Fibroblast of skin of right quadriceps (primary cell): Measurements from ENCODE around the gene CD9.
A peak's percentile ranks its signal among the peaks of the same experiment; 100 is the strongest.
"Not testable (repeated sequence)": the region's sequence is repeated elsewhere in the genome, so short reads cannot be mapped to it uniquely, and the experiment has no call there.

Experiments used
- DNase-seq: peaks from one replicate; pipeline ENCODE4 v3.0.0-alpha.2; 2013

Gene CD9

DNA sequence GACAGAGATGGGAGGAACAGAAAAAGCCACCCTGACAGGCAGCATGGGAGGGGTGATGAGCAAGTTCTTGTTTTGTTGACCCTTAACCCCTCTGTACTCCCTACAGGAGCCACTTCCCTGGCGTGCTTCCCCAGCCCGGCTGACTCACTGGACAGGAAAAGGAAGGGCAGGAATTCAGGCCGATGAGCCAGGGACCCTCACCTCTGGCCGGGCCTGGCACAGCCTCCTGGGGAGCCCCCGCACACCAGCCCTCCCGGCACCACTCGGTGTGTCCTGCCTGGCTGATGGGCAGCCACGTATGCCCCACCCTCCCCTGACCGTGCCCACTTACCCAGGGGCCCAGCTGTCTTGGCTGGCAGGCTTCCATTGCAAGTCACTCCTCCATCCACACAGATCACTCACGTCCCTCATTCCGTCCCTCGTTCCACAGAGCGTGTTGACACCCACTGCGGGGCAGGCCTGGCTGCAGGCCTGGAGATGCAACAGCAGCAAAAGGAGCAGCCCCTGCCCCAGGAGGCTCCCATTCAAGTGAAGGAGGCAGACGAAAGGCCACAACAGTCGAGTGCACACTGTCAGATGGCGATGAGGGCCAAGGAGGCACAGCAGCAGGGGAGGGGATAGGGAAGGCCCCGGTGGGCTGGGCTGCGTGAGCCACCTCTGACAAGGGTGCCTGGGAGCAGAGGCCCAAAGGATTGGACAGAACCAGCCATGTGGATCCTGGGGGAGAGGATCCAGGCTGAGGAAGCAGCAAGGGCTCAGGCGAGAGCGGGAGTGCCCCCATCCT, 19.7 kb upstream of the CD9 start:
- DNase-seq, result peak; percentile 38

DNA sequence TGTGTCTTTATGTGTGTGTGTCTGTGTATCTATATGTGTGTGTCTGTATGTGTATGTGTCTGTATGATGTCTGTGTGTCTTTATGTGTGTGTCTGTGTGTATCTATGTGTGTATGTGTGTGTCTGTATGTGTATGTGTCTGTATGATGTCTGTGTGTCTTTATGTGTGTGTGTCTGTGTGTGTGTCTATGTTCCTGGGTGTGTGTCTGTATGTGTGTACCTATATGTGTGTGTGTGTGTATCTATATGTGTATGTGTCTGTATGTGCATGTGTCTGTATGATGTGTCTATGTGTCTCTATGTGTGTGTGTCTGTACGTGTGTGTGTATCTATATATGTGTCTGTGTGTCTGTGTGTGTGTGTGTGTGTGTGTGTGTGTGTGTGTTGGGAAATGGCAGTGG, 19.0 kb upstream of the CD9 start:
- no peak for DNase-seq

DNA sequence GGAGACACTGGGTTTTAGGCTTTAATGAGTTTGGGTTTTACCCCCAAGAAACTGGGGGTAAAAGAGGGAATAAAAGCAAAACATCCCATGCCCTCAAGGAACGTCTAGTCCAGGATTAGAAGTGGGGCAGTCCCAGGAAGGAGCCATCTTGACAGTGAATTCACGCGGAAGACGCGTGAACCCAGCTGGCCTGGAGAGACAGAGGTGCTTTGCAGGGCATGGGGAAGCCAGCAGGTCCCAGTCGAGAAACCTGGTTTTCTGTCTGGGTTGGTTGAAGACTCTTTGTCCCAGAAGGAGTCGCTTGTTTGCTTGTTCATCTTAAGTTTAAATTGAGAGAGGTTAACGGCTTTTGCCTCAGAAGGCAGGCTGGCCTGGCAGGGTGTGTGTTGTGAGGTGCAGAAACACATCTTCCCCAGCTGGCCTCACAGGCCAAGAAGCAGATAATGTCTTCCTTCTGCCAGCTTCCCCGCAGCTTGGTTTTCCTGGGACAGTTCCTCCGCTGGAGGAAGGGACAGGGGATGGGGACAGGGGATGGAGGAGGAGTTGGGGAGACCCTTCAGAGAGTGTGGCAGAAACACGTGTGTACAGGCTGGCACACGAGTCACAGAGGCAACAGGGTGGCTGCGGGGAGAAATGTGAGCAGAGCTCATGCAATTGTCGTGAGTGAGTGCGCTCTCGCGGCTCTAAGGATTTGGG, 18.5 kb upstream of the CD9 start:
- DNase-seq, result no peak

DNA sequence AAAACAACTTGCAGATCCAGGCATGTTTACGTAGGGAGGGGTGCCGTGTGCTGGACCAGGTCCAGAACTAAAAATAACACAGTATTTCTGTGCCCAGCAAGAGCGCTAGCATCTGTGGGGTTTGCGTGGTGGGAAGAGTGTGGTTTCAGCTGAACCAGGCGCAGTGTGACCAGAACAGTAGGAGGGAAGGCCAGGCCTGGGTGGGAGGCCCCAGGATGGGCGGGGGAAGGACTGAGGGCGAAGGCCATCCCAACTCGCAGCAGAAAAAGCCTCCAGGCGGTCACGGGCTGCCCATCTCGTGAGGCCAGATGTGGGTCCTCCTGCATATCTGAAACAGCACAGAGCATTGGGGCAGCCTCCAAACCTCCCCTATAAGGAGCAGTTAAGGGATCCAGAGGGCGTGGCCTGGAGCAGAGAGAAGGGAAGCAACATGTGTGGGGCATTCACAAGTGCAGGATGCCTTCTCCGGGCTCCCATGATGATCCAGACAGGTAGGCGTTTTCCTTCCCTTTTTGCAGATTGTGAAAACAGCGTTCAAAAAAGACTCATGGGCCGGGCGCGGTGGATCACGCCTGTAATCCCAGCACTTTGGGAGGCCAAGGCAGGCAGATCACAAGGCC, 17.8 kb upstream of the CD9 start:
- peak; percentile 76 for DNase-seq

DNA sequence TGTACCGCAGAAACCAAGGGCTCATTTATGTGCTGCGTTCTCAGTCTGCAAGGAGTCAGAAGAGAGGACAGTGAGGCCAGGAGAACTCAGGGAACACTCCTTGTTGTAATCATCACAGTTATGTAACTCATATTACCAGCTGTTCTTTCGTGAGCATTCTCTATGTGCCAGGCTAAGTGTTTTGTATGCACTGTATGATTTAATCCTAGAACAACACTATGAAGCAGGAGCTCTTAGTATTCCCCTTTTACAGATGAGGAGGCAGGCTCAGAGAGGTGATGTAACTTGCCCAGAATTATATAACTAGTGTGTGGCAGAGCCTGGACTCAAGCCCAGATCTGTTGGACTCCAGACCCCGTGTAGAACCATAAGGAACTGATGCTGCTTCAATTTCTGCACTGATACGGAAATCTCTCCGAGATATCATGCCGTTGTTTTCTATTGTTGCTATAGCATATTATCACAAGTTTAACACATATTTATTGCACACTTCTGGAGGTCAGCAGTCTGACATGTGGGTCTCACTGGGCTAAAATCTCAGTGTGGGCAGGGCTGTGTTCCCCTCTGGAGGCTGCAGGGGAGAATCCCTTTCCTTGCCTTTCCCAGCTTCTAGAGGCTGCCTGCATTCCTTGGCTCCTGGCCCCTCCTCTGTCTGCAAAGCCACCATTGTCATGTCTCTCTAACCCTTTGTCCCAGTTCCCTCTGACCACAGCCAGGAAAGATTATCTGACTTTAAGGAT, 16.3 kb upstream of the CD9 start:
- peak; percentile 56 for DNase-seq

DNA sequence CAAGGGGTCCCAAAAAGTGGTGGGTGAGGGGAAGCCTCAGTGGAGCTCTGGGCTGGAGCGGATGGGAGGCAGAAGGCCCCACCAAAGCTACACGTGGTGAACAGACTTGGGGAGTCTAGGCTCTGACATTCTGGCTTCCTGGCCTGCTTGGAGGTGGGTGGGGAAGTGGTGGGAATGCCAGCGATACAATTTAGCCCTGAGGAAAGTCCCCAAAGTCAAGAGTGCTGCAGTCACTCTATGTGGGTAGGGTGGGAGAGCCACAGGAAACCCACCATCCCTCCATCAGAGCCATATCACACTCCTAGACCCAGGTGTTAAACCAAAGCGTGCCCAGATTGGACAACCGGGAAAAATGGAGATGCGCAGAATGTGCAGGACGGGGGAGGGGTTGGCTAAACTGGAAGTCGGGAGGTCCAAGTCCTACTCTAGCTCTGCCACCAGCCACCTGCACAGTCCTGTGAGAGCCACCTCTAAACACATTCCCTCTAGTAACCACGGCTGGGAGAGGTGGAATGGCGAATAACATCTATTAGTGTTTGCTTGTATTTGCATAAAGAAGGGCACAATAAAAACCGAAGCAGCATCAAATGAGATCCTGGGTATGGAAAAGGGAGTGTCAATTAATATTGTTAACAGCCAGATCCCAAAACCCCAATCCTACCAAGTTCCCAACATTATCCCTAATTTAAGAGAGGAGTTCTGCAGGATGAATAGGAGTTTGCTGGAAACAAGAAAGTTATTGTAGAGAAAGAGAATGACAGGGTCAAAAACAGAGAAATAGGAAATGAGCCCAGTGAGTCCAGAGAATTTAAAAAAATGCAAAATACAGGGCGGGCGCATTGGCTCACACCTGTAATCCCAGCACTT, 14.0 kb upstream of the CD9 start:
- DNase-seq, result no peak

DNA sequence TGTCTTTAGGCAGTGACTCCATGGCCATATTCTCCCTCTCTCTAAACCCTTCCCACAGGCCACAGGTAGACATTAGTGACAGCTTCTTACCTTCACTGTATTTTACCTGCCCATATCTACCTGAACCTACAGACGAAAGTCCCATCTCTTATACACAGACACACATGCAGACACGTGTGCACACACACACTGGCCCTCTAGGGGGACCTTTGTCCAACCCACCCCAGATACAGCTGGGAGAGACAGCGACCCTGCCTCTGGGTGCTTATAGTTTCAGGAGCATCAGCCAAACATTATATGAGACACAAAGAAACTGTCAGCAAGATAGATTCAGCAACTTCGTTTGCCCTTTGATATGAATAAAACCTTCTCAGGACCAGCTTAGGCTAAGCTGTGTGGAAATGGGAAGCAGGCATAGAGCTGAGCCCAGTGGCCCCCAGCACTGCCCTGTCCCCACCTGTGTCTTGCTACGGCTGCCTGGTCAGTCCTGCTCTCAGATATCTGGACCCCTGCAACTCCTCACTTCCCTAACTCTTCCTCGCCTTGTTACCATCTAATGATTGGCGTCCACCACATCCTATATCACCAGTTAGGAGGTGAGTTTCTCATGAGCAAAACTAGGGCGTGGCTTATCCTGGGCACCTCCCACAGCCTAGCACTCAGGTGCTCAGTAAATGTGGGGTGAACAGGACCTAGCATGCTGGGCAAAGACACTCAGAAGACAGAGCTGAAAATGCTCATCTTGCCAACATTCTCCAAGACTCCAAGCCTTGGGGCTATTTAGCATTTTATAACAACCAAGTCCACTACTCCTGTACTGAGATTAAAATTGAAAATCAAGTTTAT, 12.0 kb upstream of the CD9 start:
- no peak for DNase-seq

DNA sequence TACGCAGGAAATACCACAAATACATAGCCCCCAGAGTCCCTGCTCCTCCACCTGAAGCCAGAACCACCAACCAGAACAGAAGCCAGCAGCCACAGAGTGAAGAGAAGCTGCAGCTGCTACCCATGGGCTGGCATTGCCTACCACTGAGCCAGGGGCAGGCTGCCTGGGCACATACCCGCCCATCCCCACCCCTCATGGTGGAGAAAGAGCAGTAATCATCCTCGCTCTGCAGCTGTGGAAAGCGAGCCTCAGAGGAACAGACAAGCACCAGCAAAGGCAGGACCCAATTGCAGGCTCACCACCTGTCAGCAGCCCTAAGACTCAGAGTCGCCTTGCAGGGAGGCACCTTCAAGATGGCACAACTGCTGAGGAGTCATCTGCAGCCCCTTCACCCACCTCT, 11.2 kb upstream of the CD9 start:
- no peak for DNase-seq

DNA sequence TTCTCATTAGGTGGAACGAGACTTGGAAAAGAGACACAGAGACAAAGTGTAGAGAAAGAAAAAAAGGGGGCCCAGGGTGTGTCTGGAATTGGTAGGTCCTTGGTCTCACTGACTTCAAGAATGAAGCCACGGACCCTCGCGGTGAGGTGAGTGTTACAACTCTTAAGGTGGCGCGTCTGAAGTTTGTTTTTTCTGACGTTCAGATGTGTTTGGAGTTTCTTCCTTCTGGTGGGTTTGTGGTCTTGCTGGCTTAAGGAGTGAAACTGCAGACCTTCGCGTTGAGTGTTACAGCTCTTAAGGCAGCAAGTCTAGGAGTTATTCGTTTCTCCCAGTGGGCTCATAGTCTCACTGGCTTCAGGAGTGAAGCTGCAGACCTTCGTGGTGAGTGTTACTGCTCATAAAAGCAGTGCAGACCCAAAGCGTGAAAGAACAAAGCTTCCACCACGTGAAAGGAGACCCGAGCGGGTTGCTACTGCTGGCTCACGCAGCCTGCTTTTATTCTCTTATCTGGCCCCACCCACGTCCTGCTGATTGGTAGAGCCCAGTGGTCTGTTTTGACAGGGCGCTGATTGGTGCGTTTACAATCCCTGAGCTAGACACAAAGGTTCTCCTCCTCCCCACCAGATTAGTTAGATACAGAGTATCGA, 10.1 kb upstream of the CD9 start:
- DNase-seq, result not testable (repeated sequence)

DNA sequence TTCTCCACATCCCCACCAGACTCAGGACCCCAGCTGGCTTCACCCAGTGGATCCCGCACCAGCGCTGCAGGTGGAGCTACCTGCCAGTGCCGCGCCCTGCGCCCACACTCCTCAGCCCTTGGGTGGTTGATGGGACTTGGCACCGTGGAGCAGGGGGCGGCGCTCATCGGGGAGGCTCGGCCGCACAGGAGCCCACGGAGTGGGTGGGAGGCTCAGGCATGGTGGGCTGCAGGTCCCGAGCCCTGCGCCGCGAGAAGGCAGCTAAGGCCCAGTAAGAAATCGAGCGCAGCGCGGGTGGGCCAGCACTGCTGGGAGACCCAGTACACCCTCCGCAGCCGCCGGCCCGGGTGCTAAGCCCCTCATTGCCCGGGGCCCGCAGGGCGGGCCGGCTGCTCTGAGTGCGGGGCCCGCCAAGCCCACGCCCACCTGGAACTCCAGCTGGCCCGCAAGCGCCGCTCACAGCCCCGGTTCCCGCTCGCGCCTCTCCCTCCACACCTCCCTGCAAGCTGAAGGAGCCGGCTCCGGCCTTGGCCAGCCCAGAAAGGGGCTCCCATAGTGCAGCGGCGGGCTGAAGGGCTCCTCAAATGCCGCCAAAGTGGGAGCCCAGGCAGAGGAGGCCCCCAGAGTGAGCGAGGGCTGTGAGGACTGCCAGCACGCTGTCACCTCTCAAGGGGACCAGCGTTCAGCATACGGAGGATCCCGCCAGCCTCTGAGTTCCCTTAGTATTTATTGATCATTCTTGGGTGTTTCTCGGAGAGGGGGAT, 9.3 kb upstream of the CD9 start:
- DNase-seq, result not testable (repeated sequence)

DNA sequence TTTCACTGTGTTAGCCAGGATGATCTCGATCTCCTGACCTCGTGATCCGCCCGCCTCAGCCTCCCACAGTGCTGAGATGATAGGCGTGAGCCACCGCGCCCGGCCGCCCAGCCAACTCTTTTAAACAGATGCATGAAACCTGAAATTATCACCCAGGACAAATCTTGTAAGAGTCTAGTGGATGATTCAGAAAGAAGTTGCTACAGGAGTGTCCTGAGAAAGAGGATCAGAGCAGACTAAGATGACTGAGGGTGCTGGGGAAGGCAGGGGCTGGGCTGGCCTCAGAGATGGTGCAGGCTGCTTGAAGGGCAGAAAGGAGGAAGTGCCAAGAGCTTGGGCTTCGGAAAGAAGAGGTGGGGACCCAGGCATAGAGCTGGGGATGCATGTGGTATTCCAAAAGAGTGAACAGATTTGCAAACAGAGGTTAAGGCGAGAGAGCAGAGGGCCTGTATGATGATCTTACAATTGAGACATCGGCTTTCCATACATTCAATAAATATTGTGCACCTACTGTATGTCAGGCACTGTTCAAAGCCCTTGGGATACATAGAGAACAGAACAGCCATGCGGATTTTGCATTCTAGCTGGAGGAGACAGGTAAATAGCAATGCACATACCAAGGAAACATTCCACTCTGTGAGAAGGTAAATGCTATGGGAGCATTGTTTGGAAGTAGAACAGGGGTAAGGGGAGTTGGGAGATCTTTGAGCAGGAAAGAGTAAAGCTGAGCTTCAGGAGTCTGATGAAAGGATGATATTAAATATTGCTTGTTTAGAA, 7.4 kb upstream of the CD9 start:
- DNase-seq, result no peak

DNA sequence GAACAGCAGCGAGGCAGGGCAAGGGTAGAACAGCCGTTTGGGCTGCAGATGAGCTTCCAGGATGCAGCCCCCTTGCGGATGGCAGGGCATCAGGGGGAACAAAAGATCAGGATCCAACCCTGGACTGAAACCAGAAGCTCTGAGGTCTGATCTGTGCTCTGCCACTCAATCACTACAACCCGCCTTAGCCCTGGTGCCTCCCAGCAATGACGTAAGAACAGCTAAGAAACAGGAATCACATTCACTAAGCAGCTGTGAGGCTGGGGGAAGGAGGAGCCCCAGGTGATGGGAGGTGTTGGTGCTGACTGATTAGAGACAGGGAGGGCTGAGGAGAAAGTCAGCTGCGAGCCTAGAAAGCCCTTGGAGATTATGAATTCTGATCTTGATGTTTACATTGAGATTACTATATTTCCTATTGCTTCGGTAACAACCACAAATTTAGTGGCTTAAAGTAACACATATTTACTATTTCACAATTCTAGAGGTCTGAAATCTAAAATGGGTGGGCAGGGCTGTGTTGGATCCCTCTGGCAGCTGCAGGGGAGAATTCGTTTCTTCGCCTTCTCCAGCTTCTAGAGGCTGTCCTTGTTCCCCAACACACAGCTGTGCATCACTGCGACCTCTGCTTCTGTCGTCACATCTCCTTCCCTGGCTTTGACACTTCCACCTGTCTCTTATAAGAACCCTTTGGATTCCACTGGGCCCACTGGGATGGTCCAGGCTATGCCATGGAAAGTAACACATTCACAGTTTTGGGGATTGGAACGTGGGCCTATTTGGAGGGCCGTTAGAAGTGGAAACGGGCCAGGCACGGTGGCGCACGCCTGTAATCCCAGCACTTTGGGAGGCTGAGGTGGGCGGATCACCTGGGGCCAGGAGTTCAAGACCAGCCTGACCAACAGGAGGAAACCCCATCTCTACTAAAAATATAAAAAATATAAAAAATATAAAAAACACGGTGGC, 6.1 kb upstream of the CD9 start:
- no peak for DNase-seq

DNA sequence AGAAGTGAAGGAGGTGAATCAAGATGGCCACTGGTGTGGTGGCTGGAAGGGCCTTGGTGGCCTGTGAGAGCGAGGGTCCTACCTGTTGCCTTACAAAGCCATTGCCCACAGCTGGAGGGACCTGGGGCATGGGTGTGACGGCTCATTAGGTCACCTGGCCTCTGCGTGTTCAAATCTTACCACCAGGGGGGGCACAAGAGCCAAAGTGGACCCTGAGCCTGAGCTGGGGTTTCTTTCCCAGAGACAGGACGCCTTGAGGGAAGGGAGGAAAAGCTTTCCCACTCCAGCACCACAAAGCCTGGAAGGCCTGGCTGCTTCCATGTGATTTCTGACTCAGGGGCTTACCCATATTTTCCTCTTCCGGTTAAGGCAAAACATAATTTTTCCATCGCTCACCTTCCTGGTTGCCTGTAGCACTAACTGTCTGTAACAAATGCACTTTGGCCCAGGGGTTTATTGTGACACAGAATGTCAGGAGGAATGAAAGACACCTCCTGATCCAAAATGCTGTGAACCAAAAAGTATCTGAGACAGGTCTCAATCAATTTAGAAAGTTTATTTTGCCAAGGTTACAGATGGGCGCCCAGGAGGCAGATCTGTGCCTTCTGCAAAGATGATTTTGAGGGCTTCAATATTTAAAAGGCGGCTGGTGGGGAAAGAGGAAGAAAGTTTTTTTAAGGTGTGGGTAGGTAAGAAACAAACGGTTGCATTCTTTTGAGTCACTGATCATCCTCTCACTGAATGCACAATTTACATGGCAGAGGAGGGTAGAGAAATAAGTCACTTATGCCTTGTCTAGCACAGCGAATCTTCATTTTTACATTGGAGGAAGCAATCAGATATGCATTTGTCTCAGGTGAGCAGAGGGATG, 4.3 kb upstream of the CD9 start:
- peak; percentile 84 for DNase-seq

DNA sequence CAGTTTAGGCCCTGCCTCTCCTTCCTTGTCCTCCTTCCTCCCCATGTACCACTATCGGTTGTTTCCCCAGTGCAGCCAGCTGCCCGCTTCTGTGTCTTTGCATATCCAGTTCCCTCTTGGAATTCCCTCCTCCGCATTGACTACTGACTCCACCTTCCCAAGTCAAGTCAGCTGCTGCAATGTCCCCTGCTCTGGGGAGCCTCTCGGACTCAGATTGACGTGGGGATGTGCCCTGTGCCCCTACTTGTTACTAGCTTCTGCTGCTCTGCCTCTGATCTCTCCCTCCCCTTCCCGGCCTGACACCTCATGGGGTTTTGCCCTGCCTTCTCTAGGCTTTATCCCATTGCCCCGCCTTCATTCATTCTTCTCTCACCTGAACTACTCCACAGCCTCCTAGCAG, 2.1 kb upstream of the CD9 start:
- DNase-seq, result no peak

DNA sequence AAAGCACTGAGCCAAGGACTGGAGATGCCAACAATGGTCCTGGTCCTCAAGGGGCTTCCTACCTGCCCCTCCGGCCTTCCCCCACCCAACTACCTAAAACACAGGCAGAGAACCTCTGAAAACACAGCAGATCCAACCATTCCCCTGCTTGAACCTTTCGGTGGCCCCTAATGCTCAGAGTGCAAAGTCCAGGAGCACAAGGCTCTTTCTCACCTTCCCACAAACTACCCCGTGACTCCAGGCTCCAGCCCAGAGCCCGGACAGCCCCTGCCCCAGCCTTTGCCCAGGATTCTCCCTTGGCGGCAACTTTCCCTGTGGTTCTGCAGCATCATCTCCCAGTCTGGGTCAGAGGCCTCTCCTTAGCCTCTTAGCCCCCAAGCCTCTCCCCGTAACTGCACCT, 1.6 kb upstream of the CD9 start:
- DNase-seq, result no peak

DNA sequence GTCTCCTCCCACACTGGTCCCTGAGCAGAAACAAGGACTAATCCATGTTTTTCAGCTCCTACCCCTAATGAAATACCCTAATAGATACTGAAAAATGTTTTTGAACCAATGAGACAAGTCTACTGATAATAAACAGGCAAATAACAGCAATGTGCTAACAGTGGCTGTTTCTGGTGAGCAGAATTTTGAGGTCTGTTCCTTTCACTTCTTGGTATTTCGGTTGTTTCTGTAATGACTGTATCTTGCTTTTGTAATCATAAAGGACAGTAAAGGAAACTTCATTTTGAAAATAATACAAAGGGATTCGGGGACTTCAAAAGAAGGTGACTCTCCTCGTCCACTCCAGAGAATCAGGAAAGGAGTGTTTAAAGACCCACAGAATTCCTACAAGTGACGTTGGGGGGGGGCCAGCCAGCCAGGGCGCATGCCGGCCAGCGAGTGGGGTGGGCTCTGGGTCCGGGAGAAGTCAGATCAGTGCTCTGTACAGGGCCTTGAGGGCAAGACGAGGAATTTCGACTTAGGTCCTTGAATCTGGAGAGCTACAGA, 1.1 kb upstream of the CD9 start:
- no peak for DNase-seq
